ENCODE results near the gene STKLD1. TPM values are rescaled to one million over a fixed set of nuclear protein-coding genes. Genes with fewer than 3 reads are reported as not detected.

The STKLD1 gene
- total and polyA plus RNA-seq, 9 of the 15 experiments (the other 6 are each of a cell fraction or from before 2014, with no cell fraction given): 0.10 to 0.65 (median 0.33) TPM; not detected in 2

- TF ChIP-seq ZFP91 (CRISPR knock-in tag; IDR thresholded peaks at IDR 0.05) (peak; percentile 96), ZBTB43 (CRISPR knock-in tag; IDR thresholded peaks at IDR 0.05) (no peak), ZNF165 (CRISPR knock-in tag; IDR thresholded peaks at IDR 0.05; ENCODE audit: borderline replicate concordance) (no peak), SMAD3 (CRISPR knock-in tag; conservative IDR thresholded peaks at IDR 0.05) (no peak; the same call in 1 of the 2 replicates), RBM25 (IDR thresholded peaks at IDR 0.05; ENCODE audit: low read depth, low read length, severe bottlenecking) (no peak), ZNF280B (CRISPR knock-in tag; IDR thresholded peaks at IDR 0.05) (no peak), MEF2D (tag; conservative IDR thresholded peaks at IDR 0.05; ENCODE audit: low read depth) (no peak), ZNF75A (CRISPR knock-in tag; IDR thresholded peaks at IDR 0.05) (no peak), PHB2 (IDR thresholded peaks at IDR 0.05; ENCODE audit: low read depth) (no peak), KDM1A (IDR thresholded peaks at IDR 0.05) (no peak), ZFP36 (IDR thresholded peaks at IDR 0.05; ENCODE audit: low read depth, low read length, partially characterized antibody) (no peak), SAP30 (IDR thresholded peaks at IDR 0.05; ENCODE audit: borderline replicate concordance, insufficient read depth, low read depth, low read length, poor library complexity, severe bottlenecking) (peak; percentile 55), CREM (IDR thresholded peaks at IDR 0.05; ENCODE audit: low read depth) (peak; percentile 35; the same call in 1 of the 2 replicates), BCLAF1 (IDR thresholded peaks at IDR 0.05; ENCODE audit: borderline replicate concordance in 1 of 2, control insufficient read depth in 1 of 2, low read depth in 2 of 2, low read length in 1 of 2) (no peak), RBM17 (IDR thresholded peaks at IDR 0.05; ENCODE audit: borderline replicate concordance, low read depth, low read length) (no peak)
These were observed 28.0 kb upstream of the STKLD1 start, which contains the start of the genes MED22 and RPL7A (continued) for GRCh38 chr9:133347985-133348717.

Data from K562 (cell line).